ENCODE results near the gene VKORC1.

VKORC1 gene

GRCh38 chr16:31129568-31130335 is 35.2 kb upstream of the VKORC1 start:
- DNase-seq (ENCODE audit: low read depth), result no peak
- H3K4me3 ChIP-seq (ENCODE audit: low read length), result no peak overlapping the region
- TF ChIP-seq CTCF (conservative IDR thresholded peaks at IDR 0.05; ENCODE audit: low read depth, low read length), result no peak

GRCh38 chr16:31128711-31129567 is 34.3 kb upstream of the VKORC1 start:
- H3K4me3 ChIP-seq (ENCODE audit: low read length), result no peak overlapping the region
- DNase-seq (ENCODE audit: low read depth), result no peak
- TF ChIP-seq CTCF (conservative IDR thresholded peaks at IDR 0.05; ENCODE audit: low read depth, low read length), result no peak

- H3K4me3 ChIP-seq (ENCODE audit: low read length), result no peak overlapping the region
- TF ChIP-seq CTCF (conservative IDR thresholded peaks at IDR 0.05; ENCODE audit: low read depth, low read length), result no peak
- DNase-seq (ENCODE audit: low read depth), result no peak
These were observed 32.6 kb upstream of the VKORC1 start for GRCh38 chr16:31127182-31127581.

- no peak for TF ChIP-seq CTCF (conservative IDR thresholded peaks at IDR 0.05; ENCODE audit: low read depth, low read length)
- no peak for DNase-seq (ENCODE audit: low read depth)
- no peak overlapping the region for H3K4me3 ChIP-seq (ENCODE audit: low read length)
These were observed 31.2 kb upstream of the VKORC1 start for GRCh38 chr16:31125844-31126243.

GRCh38 chr16:31120129-31120528 is 25.5 kb upstream of the VKORC1 start:
- no peak for TF ChIP-seq CTCF (conservative IDR thresholded peaks at IDR 0.05; ENCODE audit: low read depth, low read length)
- DNase-seq (ENCODE audit: low read depth), result no peak
- no peak overlapping the region for H3K4me3 ChIP-seq (ENCODE audit: low read length)

GRCh38 chr16:31118223-31119155 is 23.9 kb upstream of the VKORC1 start:
- no peak for TF ChIP-seq CTCF (conservative IDR thresholded peaks at IDR 0.05; ENCODE audit: low read depth, low read length)
- no peak for DNase-seq (ENCODE audit: low read depth)
- H3K4me3 ChIP-seq (ENCODE audit: low read length), result peak overlapping the region; percentile 87
